SJCRH30 (cell line): ENCODE measurements around the gene MAPRE2. TPM values are rescaled to one million over a fixed set of nuclear protein-coding genes. Genes with fewer than 3 reads are reported as not detected.

Experiments used
- DNase-seq, 2 experiments: peaks; one replicate each; pipeline ENCODE4 v3.0.0-alpha.2; 2015 to 2020
- H3K27ac ChIP-seq: fragments of 250-450 bp; sonication (Bioruptor Pico); 2 replicates; pipeline ENCODE4 v1.5.1; 2020; ENCODE audit warnings: mild to moderate bottlenecking, moderate library complexity
- H3K27me3 ChIP-seq: fragments of 250-450 bp; sonication (Bioruptor Pico); 2 replicates; pipeline ENCODE4 v1.5.1; 2020; ENCODE audit warnings: mild to moderate bottlenecking, moderate library complexity
- H3K36me3 ChIP-seq: fragments of 250-450 bp; sonication (Bioruptor Pico); 2 replicates; pipeline ENCODE4 v1.5.1; 2020; ENCODE audit warnings: mild to moderate bottlenecking, moderate library complexity
- H3K4me1 ChIP-seq: fragments of 250-450 bp; sonication (Bioruptor Pico); 2 replicates; pipeline ENCODE4 v1.5.1; 2020; ENCODE audit warnings: mild to moderate bottlenecking, moderate library complexity
- H3K4me3 ChIP-seq: fragments of 250-450 bp; sonication (Bioruptor Pico); 2 replicates; pipeline ENCODE4 v1.5.1; 2020; ENCODE audit warnings: mild to moderate bottlenecking, moderate library complexity
- H3K9me3 ChIP-seq: fragments of 250-450 bp; sonication (Bioruptor Pico); replicated peaks from 2 replicates; pipeline ENCODE4 v1.5.1; 2020; ENCODE audit warnings: mild to moderate bottlenecking, moderate library complexity
- total RNA-seq: library from RNA; depleted of rRNA; stranded (reverse); fragments of >200 nt; shearing (Covaris generic); gene quantifications from 2 replicates; pipeline ENCODE4 v1.2.3, GENCODE V29; 2014

MAPRE2 gene
- total RNA-seq, 1 experiment from 2014 or later = 21.5 TPM

DNA sequence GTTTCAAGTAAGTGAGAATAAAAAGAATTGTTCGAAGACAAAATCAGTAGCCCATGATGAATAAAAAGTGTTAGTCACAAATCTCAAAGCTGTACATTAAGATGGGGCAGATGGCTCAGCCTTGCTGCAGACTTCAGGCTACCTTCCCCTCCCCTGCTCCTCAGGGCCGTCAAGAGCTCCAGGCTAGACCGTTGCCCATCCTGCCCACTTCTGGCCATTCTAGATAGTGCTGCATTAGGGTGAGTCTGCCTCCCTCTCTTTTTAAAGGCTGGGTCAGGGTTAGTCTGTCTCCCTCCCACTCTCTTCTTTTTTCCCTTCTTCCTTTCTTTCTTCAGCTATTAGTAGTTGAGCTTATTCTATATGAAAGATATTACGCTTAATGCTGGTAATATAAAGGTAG, 86.0 kb downstream of the MAPRE2 start:
- Histone ChIP-seq H3K27me3 (no peaks in the 10 kb centered on the region), H3K4me1 (no peaks in the 10 kb centered on the region), H3K9me3 (no peaks in the 10 kb centered on the region), H3K4me3 (no peak overlapping the region), H3K36me3 (no peaks in the 10 kb centered on the region), H3K27ac (no peak overlapping the region)
- DNase-seq = no peak

DNA sequence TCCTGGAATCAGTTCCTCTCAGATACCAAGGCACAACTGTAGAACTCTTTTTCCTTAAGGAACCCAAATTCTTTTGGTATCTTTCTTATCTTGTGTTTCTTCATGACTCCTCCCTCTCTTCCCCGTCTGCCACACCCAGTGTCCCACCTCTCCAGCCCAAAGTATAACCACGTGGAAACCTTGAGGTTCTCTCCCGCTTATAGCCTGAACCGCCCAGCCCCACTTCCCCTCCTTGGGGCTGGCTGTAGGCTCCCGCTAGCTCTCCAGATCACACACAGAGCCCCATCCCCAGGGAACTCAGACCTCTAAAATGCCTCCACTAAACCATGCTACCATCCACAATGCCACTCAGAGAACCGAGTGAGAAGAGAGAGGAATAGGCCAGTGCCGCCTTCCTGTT, 87.5 kb downstream of the MAPRE2 start:
- Histone ChIP-seq H3K27me3 (no peaks in the 10 kb centered on the region), H3K4me3 (no peak overlapping the region), H3K9me3 (no peaks in the 10 kb centered on the region), H3K4me1 (no peaks in the 10 kb centered on the region), H3K36me3 (no peaks in the 10 kb centered on the region), H3K27ac (no peak overlapping the region)
- DNase-seq = no peak

DNA sequence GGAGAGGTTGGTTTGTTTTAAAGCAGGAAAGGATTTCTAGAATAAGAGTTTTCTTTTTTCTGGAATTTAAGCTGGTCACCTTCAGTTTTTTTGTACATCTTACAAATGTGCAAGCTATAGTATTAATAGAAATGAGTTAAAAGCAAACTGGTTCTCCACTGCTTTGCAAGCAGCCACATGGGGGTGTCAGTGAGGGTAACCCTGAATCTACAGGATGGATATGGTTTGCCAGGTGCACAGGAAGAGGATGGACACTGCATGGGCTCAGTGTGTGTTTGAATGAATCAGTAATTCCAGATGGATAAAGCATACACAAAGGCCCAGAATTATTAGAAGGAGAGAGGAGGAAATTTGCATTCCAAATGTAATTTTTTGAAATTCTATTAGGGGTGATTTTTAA, 89.0 kb downstream of the MAPRE2 start:
- Histone ChIP-seq H3K27me3 (no peaks in the 10 kb centered on the region), H3K9me3 (no peaks in the 10 kb centered on the region), H3K4me1 (no peaks in the 10 kb centered on the region), H3K4me3 (no peak overlapping the region), H3K36me3 (no peaks in the 10 kb centered on the region), H3K27ac (no peak overlapping the region)
- DNase-seq = no peak

DNA sequence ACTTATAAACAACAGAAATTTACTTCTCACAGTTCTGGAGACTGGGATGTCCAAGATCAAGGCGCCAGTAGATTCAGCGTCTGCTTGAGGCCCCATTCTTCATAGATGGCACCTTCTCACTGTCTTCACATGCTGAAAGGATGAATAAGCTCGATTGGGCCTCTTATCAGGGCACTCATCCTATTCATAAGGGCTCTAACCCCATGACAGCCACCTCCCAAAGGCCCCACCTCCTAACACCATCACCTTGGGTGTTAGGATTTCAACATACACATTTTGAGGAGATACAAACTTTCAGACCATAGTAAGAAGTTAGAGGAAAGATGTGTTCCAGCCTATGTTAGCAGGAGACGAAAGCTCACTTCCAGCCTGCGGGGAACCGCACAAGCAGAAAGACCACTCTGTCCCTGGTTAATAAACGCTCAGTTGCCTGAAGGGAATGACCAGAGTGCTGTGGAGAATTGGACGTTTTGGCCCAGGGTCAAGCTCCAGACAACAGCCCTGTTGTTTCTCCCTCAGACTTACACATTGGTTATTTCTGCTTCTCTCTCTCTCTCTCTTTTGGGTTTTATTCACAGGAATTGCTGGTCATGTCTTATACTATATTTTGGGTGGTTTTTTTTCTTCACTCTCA, 90.3 kb downstream of the MAPRE2 start:
- no peak for DNase-seq
- Histone ChIP-seq H3K27me3 (no peaks in the 10 kb centered on the region), H3K4me1 (no peaks in the 10 kb centered on the region), H3K36me3 (no peaks in the 10 kb centered on the region), H3K4me3 (no peak overlapping the region), H3K27ac (no peak overlapping the region), H3K9me3 (no peaks in the 10 kb centered on the region)

DNA sequence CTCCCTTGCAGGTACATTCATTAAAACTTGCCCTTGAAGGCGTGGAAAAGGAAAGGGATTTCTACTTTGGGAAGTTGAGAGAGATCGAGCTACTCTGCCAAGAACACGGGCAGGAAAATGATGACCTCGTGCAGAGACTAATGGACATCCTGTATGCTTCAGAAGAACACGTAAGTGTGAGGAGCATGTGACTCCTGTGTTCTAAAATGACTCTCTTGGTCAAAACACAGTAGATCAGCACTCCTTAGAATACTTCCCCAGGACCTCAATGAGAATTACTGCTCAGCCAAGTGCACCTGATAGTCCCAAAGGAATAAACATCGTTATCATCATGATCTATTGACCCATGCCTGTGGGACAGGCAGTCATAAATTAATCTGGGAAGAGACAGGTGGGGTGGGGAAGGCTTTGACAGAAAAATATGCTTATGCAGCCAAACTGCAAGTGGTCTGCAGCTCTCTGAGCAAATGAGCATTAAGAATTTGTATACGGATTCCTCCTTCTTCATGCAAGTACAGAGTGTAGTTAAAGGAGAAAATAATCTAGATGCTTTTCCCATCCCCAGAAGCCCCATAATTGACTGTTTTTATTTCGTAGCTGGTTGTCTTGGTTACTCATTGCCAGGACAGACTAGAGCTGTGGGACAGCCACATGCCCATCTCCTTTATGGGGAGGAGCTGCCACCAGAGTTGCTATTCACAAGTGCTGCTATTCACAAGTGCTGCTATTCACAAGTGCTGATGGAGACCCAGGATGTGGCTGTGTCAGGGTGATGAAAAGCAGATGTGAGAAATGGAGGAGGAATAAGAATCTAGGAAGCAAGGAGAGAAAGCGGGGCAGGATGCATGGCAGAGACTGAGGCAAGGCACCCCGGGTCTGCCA, 91.0 kb downstream of the MAPRE2 start:
- Histone ChIP-seq H3K36me3 (no peaks in the 10 kb centered on the region), H3K27ac (no peak overlapping the region), H3K27me3 (no peaks in the 10 kb centered on the region), H3K9me3 (no peaks in the 10 kb centered on the region), H3K4me1 (no peaks in the 10 kb centered on the region), H3K4me3 (no peak overlapping the region)
- DNase-seq = no peak

DNA sequence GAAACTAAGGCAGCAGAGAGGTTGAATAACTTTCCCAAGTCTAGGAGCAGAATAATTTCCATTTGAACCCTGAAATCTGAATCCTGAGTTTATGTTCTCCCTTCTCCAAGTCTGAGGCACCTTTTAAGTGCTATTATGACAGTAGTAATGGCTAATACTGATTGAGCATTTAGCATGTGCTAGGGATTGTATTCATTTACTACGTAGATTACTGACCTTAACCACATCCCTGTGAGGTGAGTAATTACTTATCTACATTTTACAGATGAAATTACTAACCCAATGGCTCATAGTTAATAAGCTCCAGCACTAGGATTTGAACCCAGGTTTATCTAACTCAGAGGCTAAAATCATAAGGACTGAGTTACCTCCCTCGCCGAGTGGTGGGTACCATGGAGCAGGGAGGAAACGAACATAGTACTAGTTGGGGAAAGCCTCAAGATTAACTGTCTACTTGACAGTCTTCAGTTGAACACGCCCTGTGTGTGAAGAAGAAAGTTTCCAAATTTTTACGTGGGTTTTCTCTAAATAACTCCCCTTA, 93.0 kb downstream of the MAPRE2 start:
- Histone ChIP-seq H3K9me3 (no peaks in the 10 kb centered on the region), H3K27me3 (no peaks in the 10 kb centered on the region), H3K4me3 (no peak overlapping the region), H3K27ac (no peak overlapping the region), H3K4me1 (no peaks in the 10 kb centered on the region), H3K36me3 (no peaks in the 10 kb centered on the region)
- DNase-seq = no peak

DNA sequence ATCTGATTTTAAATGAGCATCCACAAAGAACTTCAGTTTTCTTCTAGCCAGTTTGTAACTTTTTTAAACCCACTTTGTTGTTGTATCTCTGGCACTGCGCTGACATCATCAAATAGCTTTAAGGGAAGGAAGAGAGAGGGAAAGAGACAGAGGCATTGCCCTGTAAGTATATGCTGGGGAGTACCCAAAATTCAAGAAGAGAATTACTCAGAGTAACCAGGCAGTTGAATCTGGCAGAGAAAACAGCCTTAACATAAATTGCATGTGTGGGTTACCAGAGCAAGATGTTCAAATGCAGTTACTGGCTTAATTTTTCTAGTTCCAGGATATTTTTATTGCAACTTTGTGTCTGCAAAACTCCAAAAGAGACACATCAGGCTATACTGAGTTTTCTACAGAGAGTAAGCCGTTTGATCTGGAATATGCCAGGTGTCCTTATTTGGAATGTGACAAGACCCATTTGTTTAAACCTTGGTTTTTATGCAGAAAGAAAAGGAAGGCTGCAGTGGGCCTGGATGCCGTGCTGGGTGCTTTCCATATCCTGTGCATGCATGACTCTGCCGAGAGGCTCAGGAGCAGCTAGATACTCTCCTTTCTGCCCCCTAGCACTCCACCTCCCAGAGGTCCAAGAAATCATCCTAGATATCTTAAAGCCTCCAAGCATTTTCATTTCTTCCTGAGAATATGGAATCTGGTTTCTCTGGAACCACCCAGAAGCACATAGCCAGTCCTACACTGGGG, 93.7 kb downstream of the MAPRE2 start:
- H3K4me3 ChIP-seq = no peak overlapping the region
- H3K27me3 ChIP-seq = no peaks in the 10 kb centered on the region
- H3K9me3 ChIP-seq = no peaks in the 10 kb centered on the region
- H3K27ac ChIP-seq = no peak overlapping the region
- no peaks in the 10 kb centered on the region for H3K4me1 ChIP-seq
- H3K36me3 ChIP-seq = no peaks in the 10 kb centered on the region
- no peak for DNase-seq

DNA sequence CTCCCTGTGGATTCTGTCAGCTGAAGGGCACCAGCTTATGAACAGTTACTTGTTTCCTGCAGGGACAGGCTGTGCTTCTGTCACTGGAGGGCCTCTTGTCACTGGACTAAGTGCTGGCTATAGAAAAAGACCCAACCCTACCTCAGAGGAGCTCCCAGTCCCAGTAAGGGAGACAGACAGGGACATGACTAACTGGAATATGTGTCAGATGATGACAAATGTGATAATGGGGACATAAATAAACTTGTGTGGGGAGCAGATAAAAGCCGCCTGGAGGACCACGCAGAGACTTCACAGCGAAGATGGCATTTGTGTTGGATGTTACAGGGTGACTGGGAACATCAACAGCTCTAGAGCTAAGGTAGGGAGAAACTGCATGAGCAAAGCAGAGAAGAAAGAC, 95.0 kb downstream of the MAPRE2 start:
- no peak overlapping the region for H3K27ac ChIP-seq
- no peaks in the 10 kb centered on the region for H3K27me3 ChIP-seq
- H3K4me3 ChIP-seq = no peak overlapping the region
- no peaks in the 10 kb centered on the region for H3K4me1 ChIP-seq
- no peaks in the 10 kb centered on the region for H3K9me3 ChIP-seq
- no peak for DNase-seq
- no peaks in the 10 kb centered on the region for H3K36me3 ChIP-seq

DNA sequence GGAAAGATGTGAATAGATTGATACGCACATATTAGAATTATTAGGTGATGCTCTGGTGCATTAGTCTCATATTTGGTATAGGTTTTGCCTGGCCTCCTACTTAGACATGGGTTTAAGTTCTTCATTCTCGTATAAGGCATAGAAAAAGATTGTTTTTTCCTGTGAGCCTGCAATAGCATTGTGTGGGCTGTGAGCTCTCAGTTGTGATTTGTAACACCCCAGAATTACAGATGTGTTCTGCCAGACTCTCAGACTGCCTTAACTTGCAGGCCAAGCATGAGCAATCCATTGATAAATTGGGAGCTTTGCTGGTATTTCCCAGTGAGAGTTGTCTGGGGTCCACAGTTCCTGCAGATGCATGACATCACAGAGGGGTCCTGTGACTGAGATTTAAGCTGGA, 95.7 kb downstream of the MAPRE2 start:
- Histone ChIP-seq H3K27ac (no peak overlapping the region), H3K4me3 (no peak overlapping the region), H3K9me3 (no peaks in the 10 kb centered on the region), H3K27me3 (no peaks in the 10 kb centered on the region), H3K36me3 (no peaks in the 10 kb centered on the region), H3K4me1 (no peaks in the 10 kb centered on the region)
- no peak for DNase-seq

DNA sequence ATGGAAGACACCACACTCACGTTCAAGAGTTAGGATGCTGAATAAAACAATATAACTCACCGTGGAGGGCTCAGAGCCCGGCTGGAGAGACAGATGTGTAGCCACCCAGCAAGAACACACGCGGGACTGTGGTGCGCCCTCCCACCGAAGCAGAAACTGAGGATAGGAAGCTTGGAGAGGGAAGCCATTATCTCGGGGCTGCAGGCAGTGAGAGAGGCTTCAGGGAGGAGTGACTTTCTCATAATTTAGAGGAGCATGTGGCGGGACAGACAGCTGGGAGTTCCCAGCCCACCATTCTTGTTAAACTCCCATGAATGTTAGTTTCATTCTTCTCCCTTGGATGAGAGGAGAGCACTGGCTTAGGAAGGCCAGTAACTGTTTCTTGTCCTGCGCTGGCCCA, 96.4 kb downstream of the MAPRE2 start:
- no peak for DNase-seq
- Histone ChIP-seq H3K36me3 (no peaks in the 10 kb centered on the region), H3K9me3 (no peaks in the 10 kb centered on the region), H3K4me3 (no peak overlapping the region), H3K27ac (no peak overlapping the region), H3K27me3 (no peaks in the 10 kb centered on the region), H3K4me1 (no peaks in the 10 kb centered on the region)

DNA sequence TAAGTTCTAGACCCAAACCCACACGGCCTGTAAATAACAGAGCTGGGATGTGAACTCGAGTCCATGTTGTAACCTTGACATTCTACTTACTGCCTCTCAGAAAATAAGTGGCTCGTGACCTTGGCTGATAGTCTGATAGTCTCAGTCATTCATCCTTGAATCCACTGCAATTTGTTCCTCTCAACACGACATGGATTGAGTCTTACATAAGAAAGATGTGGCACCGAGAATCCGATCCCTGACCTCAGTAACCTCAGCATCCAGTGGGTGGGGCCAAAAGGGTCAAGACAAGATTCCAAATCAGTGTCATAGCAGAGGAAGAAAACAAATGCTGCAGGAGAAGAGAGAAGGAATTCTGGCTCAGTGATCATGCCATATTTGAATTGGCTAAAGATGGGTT, 97.6 kb downstream of the MAPRE2 start:
- Histone ChIP-seq H3K9me3 (no peaks in the 10 kb centered on the region), H3K4me1 (no peaks in the 10 kb centered on the region), H3K27me3 (no peaks in the 10 kb centered on the region), H3K36me3 (no peaks in the 10 kb centered on the region), H3K4me3 (no peak overlapping the region), H3K27ac (no peak overlapping the region)
- DNase-seq = no peak

DNA sequence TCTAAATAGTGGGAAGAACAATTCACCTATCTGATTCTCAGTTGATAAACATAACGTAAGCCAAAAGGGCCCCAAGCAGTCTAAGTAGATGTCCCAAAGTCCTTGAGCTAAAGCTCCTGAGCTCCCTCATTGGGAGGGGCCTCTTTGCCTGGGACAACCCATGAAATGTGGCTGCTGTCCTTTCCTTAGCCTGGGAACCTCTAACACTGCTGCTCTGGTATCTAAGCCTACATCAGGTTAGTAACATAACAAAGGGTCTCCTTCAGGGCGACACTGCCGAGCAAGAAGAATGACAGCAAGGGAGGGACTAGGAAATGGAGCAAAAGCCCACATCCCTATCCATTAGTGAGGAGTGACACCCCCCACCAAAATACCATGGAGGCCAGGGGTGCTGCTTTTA, 98.3 kb downstream of the MAPRE2 start:
- no peak for DNase-seq
- Histone ChIP-seq H3K36me3 (no peaks in the 10 kb centered on the region), H3K4me1 (no peaks in the 10 kb centered on the region), H3K9me3 (no peaks in the 10 kb centered on the region), H3K27ac (no peak overlapping the region), H3K4me3 (no peak overlapping the region), H3K27me3 (no peaks in the 10 kb centered on the region)

DNA sequence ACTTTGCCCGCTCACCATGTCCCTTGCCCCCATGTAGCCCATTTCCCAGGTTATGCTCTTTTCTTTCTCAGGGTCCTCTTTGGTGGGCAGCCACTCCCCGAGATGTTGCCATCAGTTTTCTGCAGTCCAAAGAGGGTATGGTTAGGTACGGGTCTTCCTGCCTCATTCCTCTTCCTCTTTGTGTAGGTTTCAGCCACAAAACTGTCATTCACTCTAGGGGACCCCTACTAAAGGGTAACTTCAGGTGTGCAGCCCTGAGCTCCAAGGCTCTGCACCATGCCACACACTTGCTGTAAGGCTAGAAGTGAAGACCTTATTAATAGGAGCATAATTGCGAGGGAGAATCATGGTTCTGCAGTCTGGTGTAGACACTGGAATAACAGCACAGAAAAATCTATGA, 99.9 kb downstream of the MAPRE2 start:
- Histone ChIP-seq H3K27ac (no peak overlapping the region), H3K9me3 (no peaks in the 10 kb centered on the region), H3K4me1 (no peaks in the 10 kb centered on the region), H3K27me3 (no peaks in the 10 kb centered on the region), H3K36me3 (no peaks in the 10 kb centered on the region), H3K4me3 (no peak overlapping the region)
- DNase-seq = no peak

DNA sequence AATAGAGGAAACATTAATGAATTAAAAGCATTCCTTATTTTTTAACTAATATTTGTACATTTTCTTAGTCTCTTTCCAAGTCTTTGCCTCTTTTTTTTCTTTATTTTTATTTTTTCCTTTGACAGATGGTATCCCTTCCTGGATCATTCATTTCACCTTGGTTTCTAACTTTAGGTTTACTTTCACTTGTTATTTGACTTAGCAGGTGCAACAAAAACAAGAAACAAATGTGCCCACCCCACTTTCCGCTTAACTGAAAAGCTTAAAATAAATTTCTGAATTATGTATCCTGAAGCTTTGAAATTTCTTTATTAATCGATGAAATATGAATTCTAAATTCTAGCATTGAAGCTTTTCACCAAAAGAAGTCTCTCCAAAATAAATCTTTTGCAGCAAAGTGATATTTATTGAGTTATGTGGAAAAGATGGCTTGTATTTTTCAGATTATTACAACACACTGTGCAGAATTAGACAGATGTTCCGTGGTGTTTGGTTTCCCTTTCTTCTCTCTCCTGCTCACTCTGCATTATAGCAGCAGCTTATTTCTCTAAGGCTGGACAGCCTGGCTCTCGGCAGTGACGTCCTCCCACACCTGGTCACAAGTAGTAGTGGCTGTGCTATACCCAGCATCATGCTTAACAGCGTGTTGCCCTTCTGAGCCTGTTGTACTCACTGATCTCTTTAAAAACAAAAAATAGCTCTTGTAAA, 100.5 kb downstream of the MAPRE2 start:
- H3K9me3 ChIP-seq = no peaks in the 10 kb centered on the region
- H3K36me3 ChIP-seq = no peaks in the 10 kb centered on the region
- no peak for DNase-seq
- H3K27ac ChIP-seq = no peak overlapping the region
- H3K4me1 ChIP-seq = no peaks in the 10 kb centered on the region
- no peak overlapping the region for H3K4me3 ChIP-seq
- no peaks in the 10 kb centered on the region for H3K27me3 ChIP-seq

DNA sequence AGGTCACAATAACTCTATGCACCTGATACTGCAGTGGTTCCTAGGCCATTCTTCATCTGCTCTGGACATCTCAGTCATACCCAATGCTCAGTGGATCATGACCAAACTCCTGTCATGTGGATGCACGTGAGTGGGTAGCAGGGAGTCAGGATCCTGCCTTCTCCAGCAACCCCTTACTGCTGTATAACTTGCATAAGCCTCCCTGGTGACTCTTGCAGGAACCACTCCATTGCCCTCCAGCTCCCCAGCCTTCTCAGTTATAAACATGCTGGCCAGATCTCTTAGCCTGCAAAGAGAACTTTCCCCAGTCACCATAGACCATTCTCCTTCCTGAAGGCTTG, 101.0 kb downstream of the MAPRE2 start:
- H3K4me1 ChIP-seq = no peaks in the 10 kb centered on the region
- no peaks in the 10 kb centered on the region for H3K27me3 ChIP-seq
- no peak overlapping the region for H3K27ac ChIP-seq
- no peak overlapping the region for H3K4me3 ChIP-seq
- H3K9me3 ChIP-seq = no peaks in the 10 kb centered on the region
- no peaks in the 10 kb centered on the region for H3K36me3 ChIP-seq
- DNase-seq = no peak
